ENCODE data around the gene GRAMD2A.

Gene GRAMD2A

GRCh38 chr15:72229947-72230196 lies 32.3 kb upstream of the GRAMD2A start:
- no peak for DNase-seq (ENCODE audit: low spot score)
- H3K27ac ChIP-seq: peak overlapping the region; percentile 85 to 99
- H3K4me3 ChIP-seq: peak overlapping the region; percentile 98
- TF ChIP-seq CTCF (IDR thresholded peaks at IDR 0.05): no peak

GRCh38 chr15:72229076-72229946 lies 31.7 kb upstream of the GRAMD2A start:
- no peak for DNase-seq (ENCODE audit: low spot score)
- Histone ChIP-seq H3K27ac (peak overlapping the region; percentile 85 to 99), H3K4me3 (peak overlapping the region; percentile 98)
- TF ChIP-seq CTCF (IDR thresholded peaks at IDR 0.05): no peak

- TF ChIP-seq CTCF (IDR thresholded peaks at IDR 0.05): no peak
- H3K4me3 ChIP-seq: peak overlapping the region; percentile 98
- H3K27ac ChIP-seq: peak overlapping the region in 1 of 2 donors; percentile 99
- no peak for DNase-seq (ENCODE audit: low spot score)
Measured at GRCh38 chr15:72227720-72228119, 30.1 kb upstream of the GRAMD2A start.

- Histone ChIP-seq H3K4me3 (peak overlapping the region; percentile 39), H3K27ac (peak overlapping the region; percentile 29 to 82)
- no peak for DNase-seq (ENCODE audit: low spot score)
- TF ChIP-seq CTCF (IDR thresholded peaks at IDR 0.05): no peak
Measured at GRCh38 chr15:72227192-72227586, 29.6 kb upstream of the GRAMD2A start.

- H3K4me3 ChIP-seq: no peak overlapping the region
- no peak overlapping the region for H3K27ac ChIP-seq
- DNase-seq (ENCODE audit: low spot score): no peak
- TF ChIP-seq CTCF (IDR thresholded peaks at IDR 0.05): no peak
Measured at GRCh38 chr15:72223278-72223677, 25.7 kb upstream of the GRAMD2A start.

- H3K27ac ChIP-seq: peak overlapping the region in 1 of 2 donors; percentile 5
- DNase-seq (ENCODE audit: low spot score): no peak
- no peak overlapping the region for H3K4me3 ChIP-seq
- no peak for TF ChIP-seq CTCF (IDR thresholded peaks at IDR 0.05)
Measured at GRCh38 chr15:72222393-72222792, 24.8 kb upstream of the GRAMD2A start.

- Histone ChIP-seq H3K27ac (no peak overlapping the region), H3K4me3 (no peak overlapping the region)
- DNase-seq (ENCODE audit: low spot score): no peak
- TF ChIP-seq CTCF (IDR thresholded peaks at IDR 0.05): no peak
Measured at GRCh38 chr15:72220687-72221086, 23.1 kb upstream of the GRAMD2A start.
